Left forelimb (tissue), 1 donor: ENCODE measurements around the gene LMTK3.
"Not testable (repeated sequence)": the region's sequence is repeated elsewhere in the genome, so short reads cannot be mapped to it uniquely, and the experiment has no call there.

Source experiments
- DNase-seq: peaks from one replicate; pipeline ENCODE4 v3.0.0-alpha.2; 2018; ENCODE audit warnings: low spot score

LMTK3 gene

DNA sequence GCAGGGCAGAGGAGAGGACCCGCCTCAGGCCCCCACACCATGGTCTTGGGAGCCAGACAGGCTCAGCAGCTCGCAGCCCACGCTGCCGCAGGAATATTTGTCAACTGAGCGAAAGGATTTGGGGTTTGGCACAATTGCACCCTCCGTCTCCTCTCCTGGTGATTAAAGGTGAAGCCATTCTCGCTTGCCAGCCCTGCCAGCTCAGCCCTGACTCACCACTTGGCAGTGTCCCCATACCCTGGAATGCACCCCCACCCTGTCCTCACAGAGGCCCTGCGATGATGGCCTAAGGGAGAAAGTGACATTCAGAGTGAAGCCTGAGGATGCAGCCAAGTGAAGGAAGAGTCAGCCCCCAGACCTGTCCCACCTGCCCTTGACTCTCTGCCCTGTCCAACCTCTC lies 23.7 kb downstream of the LMTK3 start:
- DNase-seq: no peak

DNA sequence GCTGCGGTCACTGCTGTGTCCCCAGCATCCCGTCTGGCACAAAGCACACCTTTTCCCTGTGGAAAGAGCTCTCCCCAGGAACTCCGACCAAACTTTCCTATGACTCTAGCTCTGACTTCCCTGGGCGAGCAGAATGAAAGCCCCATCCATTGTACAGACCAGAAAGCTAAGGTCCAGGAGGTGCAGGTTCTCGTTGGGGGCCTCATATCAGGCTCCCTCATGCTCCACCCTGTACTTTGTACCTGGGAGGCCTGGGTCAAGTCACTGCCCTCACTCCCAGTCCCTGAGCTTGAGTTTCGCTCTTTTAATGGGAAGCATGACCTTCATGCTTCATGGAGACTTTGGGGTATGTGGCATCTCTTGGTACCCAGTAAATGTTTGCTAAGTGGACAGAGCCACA lies 24.1 kb downstream of the LMTK3 start:
- no peak for DNase-seq

DNA sequence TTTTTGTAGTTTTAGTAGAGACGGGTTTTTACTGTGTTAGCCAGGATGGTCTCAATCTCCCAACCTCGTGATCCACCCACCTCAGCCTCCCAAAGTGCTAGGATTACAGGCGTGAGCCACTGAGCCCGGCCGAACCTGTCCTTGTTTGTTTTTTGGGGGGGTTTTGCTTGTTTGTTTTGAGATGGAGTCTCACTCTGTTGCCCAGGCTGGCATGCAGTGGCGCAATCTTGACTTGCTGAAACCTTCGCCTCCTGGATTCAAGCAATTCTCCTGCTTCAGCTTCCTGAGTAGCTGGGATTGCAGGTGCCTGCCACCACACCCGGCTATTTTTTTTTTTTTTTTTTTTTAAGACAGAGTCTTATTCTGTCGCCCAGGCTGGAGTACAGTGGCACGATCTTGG lies 24.9 kb downstream of the LMTK3 start:
- not testable (repeated sequence) for DNase-seq

DNA sequence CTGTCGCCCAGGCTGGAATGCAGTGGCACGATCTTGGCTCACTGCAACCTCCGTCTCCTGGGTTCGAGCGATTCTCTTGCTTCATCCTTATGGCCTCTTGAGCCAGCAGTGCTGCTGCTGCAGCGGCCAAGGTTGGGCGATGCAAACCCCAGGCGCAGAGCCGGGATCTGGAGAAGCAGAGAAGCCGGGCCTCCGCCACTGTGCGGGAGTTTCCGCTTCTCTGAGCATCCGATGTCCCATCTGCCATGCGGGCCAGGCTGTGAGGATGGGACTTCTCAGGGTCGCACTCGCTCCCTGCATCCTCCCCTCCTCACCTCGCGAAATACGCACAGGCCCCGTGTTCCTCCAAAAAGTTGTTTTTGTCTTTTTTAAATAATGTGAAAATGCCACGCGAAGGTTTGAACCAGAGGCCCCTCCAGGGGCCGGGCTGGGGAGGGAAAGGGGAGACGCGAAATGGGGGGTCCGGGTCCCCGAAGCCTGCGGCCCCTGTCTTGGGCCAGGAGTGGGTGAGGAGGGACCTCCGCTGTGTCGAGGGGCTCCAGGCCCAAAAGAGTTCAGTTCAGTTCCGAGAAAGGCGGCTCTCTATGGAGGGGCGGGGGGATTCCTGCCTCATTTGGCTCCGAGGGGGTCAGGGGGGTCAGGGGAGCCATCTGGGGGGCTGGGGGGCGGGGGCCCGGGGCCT lies 26.6 kb downstream of the LMTK3 start:
- no peak for DNase-seq

DNA sequence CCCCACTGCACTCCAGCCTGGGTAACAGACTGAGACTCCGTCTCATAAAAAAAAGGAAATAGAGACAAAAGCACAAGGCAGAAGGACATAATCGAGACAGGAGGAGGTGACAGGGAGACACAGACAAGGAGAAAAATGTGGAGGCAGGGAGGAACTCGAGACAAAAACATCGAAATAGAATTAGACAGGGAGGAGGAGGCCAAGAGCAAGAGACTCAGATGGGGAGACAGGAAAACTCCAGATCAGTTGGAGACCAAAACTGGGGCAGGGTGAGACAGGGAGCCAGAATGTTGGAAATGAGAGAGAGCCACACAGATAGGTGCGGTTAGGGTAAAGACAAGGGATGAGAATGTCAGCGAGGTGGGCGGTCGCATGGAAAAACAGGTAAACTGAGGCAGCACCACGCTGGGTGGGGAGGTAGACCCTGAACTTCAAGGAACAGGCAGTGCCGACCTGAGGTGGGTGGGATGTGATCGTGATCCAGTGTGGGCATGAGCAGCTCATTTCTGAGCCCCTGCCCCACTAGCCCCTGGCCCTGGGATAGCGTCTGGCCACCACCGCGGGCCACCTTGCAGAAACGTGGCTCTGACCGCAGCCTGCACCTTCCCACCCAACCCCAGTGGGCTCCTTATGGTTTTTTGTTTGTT lies 27.3 kb downstream of the LMTK3 start:
- no peak for DNase-seq

DNA sequence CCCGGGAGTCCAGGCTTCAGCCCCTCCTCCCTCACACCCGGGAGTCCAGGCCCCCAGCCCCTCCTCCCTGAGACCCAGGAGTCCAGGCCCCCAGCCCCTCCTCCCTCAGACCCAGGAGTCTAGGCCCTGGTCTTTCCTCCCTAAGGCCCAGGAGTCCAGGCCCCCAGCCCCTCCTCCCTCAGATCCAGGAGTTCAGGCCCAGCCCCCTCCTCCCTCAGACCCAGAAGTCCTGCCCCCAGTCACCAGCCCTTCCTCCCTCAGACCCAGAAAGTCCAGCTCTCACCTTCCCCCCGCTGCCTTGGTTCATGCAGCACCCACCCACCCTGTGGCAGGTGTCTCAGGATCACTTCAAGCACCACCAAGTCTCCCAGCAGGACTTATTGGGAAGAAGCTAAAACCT lies 28.3 kb downstream of the LMTK3 start:
- no peak for DNase-seq

DNA sequence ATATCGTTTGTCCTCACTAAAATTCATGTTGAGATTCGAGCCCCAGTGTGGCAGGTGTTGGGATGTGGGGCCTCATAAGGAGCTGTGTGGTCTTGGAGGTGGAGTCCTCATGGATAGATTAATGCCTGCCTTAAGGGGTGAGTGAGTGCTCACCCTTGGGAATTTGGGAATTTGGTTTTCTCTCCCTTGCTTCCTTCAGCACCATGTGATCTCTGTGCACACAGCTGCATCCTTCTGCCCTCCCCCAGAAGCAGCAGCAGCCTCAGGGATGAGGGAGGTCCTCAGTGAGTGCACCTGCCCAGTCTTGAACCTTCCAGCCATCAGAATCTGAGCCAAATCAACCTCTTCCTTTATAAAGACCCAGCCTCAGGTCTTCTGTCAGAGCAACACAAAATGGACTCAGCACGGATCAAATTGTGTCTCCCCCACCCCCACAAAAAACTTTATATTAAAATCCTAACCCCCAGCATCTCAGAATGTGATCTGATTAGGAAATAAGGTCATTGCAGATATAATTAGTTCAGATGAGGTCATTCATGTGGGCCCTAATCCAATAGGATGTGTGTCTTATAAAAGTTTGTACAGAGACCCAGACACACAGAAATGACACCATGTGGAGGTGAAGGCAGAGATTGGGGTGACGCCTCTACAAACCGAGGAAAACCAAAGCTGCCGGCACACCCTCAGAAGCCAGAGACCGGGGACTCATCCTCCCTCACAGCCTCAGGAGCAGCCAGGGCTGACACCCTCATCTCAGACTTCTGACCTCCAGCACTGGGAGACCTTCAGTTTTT lies 29.6 kb downstream of the LMTK3 start:
- DNase-seq: no peak

DNA sequence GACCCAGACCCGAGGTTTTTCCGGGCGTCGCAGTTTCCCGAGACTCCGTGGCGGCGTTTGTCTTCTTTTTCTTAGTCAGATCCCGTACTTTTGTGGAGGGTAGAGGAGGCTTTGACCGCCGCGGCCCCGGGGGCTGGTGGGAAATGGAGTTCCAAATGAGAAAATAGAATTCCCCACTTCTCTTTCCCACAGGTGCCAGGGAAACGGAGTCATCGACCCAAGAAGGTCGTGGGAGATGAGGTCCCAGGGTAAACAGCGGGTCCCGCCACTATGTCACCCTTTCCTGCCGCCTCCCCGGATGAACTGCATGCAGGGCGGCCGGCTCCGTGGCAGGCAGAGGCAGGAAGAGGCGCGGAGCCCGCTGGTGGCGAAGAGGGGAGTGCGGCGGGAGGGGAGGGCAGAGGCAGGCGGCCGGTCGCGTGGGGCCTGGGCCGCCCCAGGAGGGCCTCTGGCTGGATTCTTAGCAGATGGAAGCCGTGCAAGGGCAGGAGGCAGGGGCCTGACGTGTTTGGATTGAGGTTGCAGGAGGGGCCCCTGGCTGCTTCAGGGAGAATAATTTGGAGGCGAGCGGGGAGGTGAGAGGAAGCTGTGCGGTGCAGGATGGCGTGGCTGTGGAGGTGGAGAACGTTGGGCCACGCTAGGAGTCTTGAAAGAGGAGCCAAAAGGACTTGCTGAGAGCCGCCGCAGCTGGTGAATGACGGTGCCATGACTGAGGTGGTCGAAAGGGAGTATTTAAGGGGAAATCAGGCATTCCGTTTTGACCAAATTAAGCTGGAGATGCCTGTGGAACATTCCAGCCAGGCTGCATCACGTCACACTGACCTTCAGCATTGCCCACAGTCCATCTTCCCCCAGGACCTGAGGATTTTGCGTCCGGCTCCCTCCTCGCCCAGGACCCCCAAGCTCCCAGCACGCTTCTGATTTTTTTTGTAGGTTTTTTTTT lies 30.8 kb downstream of the LMTK3 start:
- DNase-seq: no peak

DNA sequence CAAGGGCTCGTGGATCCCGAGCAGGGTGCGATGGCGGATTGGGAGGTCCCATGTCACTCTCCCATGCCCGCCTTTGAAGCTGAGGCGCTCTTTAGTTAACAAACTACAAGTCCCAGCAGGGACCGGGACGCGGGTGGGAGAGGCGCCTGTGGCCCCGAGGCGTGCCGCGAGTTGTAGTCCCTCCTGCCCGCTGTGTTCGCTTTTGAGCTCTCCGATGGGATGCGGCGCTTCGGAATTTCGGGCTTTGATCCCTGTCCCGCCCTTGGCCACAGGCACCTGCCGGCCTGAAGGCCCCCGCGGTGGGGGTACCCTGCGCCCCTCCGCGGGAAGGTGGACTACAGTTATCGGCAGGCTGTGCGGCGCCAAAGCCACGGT lies 31.5 kb downstream of the LMTK3 start:
- DNase-seq: no peak

DNA sequence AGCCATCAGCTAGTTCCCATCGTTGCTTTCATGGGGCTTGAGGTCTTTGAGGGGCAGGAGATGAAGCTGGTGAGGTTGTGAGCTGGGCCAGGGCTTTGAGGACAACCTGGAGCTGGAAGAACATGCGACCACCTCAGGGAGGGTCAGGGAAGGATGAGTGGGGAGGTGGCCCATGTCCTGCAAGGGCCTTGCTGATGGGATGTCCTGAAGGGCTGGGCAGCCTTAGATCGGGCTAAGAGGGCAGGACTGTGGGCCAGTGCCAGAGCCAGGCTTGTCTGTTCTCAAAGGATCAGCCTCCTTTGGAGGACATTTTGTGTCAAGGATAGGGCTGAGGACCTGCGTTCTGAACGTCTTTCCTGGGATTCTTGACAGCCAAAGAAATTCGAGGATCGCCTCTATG lies 31.9 kb downstream of the LMTK3 start:
- no peak for DNase-seq

DNA sequence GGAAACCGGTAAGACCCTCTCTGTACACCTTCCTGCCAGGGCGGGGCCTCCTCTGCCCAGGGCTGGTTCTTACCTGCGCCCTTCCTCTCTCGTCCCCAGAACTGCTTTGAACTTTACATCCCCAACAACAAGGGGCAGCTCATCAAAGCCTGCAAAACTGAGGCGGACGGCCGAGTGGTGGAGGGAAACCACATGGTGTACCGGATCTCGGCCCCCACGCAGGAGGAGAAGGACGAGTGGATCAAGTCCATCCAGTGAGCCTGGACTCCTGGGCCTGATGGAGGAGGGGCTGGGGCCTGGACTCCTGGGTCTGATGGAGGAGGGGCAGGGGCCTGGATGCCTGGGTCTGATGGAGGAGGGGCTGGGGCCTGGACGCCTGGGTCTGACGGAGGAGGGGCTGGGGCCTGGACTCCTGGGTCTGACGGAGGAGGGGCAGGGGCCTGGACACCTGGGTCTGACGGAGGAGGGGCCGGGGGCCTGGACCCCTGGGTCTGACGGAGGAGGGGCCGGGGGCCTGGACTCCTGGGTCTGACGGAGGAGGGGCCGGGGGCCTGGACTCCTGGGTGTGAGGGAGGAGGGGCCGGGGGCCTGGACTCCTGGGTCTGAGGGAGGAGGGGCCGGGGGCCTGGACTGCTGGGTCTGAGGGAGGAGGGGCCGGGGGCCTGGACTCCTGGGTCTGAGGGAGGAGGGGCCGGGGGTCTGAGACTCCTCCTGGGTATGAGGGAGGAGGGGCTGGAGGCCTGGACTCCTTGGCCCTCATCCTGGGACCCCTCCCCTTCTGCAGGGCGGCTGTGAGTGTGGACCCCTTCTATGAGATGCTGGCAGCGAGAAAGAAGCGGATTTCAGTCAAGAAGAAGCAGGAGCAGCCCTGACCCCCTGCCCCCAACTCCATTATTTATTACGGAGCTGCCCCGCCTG lies 33.0 kb downstream of the LMTK3 start:
- no peak for DNase-seq

DNA sequence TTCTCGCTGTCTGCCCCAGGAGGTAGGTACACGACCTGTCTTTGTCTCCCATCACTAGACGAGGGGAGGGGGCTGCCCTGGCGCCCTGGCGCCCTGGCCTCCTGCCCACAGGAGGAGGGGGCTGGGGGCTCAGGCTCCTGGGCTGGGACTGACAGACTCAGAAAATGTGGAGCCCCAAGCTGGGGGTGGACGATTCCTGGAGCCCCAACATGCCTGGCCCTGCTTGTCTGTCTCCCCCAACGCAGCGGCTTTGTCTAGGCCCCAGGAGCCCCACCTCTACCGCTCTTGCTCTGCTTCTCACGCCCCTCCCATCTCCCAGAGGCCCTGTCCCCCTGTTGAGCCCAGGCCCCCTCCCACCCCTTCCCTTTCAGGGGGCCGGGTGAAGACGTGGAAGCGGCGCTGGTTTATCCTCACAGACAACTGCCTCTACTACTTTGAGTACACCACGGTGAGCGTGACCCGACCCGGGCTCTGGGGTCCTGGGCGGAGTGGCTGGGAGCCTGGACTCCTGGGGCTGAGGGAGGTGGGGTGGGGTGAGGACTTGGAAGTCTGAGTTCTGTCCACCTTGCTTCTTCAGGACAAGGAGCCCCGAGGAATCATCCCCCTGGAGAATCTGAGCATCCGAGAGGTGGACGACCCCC lies 33.8 kb downstream of the LMTK3 start:
- no peak for DNase-seq

DNA sequence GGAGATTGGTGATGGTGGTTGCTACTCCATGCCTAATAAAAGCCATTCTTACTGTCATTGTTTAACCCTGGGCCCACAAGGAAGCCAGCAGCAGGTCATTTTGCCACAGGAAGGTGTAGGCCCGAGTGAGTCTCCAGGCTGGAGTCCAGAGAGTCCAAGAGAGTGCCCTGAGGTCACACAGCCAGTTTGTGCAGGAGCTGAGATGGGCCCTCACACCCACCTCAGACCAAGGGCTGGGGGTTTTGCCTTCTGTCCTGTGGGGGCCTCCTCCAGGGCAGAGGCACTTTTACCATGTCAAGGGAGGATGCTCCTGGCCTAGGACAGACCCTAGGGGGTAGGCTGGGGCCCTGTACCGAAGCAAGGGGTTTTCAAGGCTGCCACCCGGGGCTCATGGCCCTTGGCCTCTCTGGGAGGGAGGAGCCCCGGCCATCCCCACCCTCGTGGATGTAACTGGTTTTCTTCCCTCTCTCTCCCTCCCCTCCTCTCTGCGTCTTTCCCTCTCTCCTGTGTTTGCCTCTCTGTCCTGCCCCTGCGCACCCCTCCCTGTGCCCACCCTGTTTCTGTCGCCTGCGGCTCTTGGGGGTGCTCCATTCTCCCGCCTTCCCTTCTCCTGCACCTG lies 34.5 kb downstream of the LMTK3 start:
- no peak for DNase-seq

DNA sequence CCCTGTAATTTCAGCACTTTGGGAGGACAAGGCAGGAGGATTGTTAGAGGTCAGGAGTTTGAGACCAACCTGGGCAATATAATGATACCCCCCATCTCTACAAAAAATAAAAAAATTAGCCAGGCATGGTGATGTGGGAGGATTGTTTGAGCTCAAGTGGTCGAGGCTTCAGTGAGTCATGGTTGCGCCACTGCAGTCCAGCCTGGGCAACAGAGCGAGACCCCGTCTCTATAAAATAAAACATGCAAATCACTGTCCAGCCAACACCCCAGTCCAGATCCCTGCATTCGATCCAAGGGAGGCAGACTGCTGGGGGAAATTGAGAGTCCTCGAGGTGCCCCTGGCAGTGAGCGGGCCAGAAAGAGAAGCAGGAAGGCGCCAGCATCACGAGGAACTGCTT lies 35.5 kb downstream of the LMTK3 start:
- no peak for DNase-seq

DNA sequence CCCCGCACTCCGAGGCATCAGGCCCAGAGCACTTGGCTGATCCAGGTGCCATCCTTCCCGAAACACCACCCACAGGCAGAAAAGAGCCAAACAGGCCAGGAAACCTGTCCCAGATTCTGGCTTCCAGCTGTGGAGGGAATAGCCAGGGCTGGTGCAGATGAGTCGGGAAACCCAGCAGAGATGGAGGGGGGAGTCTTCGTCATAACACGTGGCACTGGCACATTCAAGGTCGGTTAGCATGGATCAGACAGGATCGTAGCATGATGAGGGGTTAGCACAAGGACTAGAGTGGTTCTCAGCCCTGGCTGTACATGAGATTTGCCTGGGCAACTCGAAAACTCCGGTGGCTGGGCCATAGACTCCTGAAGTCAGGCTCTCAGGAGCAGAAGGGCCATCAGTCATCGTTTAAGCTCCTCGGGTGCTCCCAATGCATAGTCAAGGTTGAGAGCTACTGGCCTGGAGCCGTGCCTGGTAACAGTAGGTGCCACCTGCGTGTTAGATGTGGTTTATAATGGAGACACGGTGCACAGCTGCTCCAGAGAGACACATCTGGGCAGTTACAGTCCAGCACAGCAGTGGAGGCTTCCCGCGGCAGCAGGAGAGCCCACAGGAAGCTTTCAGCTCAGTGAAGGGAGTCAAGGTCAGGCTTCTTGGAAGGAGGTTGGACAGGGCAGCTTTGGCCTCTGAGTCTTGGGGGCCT lies 36.1 kb downstream of the LMTK3 start:
- no peak for DNase-seq

DNA sequence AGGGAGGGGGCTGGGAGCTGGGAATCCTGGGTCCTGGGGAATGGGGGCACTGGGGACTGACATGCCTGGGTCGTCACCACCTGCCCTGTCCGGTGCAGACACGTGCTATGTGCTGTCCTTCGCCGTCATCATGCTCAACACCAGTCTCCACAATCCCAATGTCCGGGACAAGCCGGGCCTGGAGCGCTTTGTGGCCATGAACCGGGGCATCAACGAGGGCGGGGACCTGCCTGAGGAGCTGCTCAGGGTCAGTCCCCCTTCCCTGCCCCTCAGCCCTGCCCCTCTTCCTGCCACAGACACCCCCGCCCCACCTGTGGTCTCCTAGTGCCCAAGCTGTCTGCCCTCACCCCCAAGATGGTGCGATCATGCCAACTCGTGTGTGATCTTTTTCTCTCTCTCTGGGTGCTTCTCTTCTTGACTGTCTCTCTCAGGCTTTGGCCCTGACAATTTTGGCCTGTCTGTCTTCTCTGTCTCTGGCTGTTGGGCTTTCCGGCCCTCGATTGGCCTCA lies 37.5 kb downstream of the LMTK3 start:
- no peak for DNase-seq

DNA sequence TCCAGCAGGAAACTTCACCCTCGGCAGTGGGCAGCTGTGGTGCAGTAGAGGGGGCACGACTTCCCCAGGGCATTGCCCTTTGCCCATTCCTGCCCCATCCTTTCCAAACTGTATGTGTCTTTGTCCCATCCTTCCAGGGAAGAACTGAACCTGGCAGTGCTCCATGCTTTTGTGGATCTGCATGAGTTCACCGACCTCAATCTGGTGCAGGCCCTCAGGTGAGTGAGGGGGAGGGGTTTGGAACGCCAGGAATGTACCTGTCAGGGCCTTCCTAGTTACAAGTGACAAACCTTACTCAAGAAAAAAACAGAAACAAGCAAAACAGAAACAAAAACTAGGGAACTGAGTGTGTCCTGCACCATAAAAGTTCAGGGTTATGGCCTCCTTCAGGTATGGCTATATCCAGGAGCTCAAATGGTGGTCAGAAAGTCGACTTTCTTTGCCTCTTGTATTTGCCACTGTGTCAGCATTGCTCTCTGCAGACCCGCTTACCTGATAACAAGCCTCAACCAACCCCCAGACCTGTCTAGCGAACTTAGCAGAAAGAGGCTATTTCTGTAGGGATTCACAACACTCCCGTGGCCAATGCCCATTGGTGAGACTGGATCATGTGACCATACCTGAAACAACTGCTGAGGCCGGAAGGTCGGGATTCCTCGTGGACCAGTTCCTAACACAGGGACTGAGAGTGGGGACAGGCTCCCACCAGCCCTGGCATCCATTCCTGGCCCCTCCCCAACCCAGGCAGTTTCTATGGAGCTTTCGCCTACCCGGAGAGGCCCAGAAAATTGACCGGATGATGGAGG lies 38.3 kb downstream of the LMTK3 start:
- DNase-seq: no peak

DNA sequence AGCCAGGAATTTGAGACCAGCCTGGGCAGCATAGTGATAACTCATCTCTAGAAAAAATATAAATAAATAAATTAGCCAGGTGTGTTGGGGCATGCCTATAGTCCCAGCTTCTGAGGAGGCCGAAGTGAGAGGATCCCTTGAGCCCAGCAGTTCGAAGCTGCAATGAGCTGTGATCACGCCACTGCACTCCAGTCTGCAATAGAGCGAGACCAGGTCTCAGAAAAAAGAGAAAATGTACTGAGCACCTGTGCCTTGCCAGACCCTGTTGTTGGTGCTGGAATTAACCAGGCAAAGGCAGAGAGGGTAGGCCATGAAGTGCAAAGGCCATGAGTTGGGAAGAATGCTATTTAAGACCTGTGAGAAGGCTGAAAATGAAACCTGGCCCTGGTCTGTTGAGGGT lies 39.8 kb downstream of the LMTK3 start:
- no peak for DNase-seq
